ENCODE results near the gene SNX14.

DNA sequence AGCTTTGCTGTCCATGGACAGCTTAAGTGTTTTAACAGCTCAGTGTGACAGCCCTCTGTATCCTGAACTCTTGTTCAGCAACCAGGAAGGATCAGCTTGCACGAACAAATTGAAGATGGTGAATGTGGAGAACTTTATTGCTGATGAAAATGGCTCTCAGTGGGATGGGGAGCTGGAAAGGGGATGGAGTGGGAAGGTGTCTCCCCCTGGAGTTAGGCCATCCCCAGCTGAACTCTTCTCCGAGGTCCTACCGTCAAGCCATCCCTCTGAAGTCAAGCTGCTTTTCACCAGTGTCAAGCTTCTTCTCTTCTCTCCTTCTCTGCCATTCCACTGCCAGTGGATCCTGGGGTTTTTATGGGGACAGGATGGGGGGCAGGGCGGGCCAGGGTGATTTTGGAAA lies 117.1 kb downstream of the SNX14 start:
- TF ChIP-seq POLR2A (IDR thresholded peaks at IDR 0.05): no peak
- TF ChIP-seq, protein P1, sequence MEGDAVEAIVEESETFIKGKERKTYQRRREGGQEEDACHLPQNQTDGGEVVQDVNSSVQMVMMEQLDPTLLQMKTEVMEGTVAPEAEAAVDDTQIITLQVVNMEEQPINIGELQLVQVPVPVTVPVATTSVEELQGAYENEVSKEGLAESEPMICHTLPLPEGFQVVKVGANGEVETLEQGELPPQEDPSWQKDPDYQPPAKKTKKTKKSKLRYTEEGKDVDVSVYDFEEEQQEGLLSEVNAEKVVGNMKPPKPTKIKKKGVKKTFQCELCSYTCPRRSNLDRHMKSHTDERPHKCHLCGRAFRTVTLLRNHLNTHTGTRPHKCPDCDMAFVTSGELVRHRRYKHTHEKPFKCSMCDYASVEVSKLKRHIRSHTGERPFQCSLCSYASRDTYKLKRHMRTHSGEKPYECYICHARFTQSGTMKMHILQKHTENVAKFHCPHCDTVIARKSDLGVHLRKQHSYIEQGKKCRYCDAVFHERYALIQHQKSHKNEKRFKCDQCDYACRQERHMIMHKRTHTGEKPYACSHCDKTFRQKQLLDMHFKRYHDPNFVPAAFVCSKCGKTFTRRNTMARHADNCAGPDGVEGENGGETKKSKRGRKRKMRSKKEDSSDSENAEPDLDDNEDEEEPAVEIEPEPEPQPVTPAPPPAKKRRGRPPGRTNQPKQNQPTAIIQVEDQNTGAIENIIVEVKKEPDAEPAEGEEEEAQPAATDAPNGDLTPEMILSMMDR (IDR thresholded peaks at IDR 0.05): no peak

All from heart left ventricle (tissue), 13 donors.